SK-N-SH (cell line): ENCODE measurements around the gene TRMT10A. TPM values are rescaled to one million over a fixed set of nuclear protein-coding genes. Genes with fewer than 3 reads are reported as not detected.
A peak's percentile ranks its signal among the peaks of the same experiment; 100 is the strongest.

Experiments used
- CTCF ChIA-PET: fragments of 300-600, 350-600 bp; formaldehyde crosslinking; extraction: SDS; loops from one replicate; lab custom pipeline; 2021; lab: Yijun Ruan, JAX
- POLR2A ChIA-PET: fragments of 350-600 bp; sonication (Branson Sonifier 250); formaldehyde crosslinking; extraction: SDS; loops from one replicate; lab custom pipeline; 2020; ENCODE audit warnings: antibody characterized with exemption, inconsistent platforms; lab: Yijun Ruan, JAX
- DNase-seq: peaks from one replicate; pipeline ENCODE4 v3.0.0; 2012
- H2AFZ ChIP-seq: fragments of 200-600 bp; sonication (generic); 2 replicates; pipeline ENCODE4 v1.8.1; 2016; ENCODE audit warnings: antibody characterized with exemption, mild to moderate bottlenecking, low read depth
- H3F3A ChIP-seq: fragments of 200-600 bp; sonication (generic); replicated peaks from 2 replicates; pipeline ENCODE3; 2016; ENCODE audit warnings: antibody characterized with exemption, mild to moderate bottlenecking; ENCODE audit not compliant: insufficient read depth
- H3K27ac ChIP-seq, 2 experiments: fragments of 200-500 bp in 1 of 2; fragments of 200-600 bp in 1 of 2; sonication (Bioruptor generic) in 1 of 2; sonication (generic), shearing (Covaris generic) in 1 of 2; 2 replicates each; pipeline versions ENCODE4 v1.5.1 to v1.6.1; 2014 to 2016; ENCODE audit warnings: low read depth in 2 of 2, inconsistent platforms in 1 of 2, low read length in 1 of 2, mild to moderate bottlenecking in 1 of 2, mixed read lengths in 1 of 2
- H3K27me3 ChIP-seq: fragments of 200-600 bp; sonication (generic), shearing (Covaris generic); 2 replicates; pipeline ENCODE4 v1.6.1; 2016; ENCODE audit warnings: mixed run types; ENCODE audit not compliant: insufficient read depth
- H3K36me3 ChIP-seq, 2 experiments: fragments of 200-500 bp in 1 of 2; fragments of 200-600 bp in 1 of 2; sonication (Bioruptor generic) in 1 of 2; sonication (generic) in 1 of 2; replicated peaks in 1 of 2; 2 replicates each; pipeline versions ENCODE3 to v1.5.1; 2014 to 2016; ENCODE audit warnings: low read length in 1 of 2, mild to moderate bottlenecking in 1 of 2; ENCODE audit not compliant: insufficient read depth in 2 of 2, control insufficient read depth in 1 of 2
- H3K4me1 ChIP-seq, 2 experiments: fragments of 200-500 bp in 1 of 2; fragments of 200-600 bp in 1 of 2; sonication (Bioruptor generic) in 1 of 2; sonication (generic), shearing (Covaris generic) in 1 of 2; 2 replicates each; pipeline versions ENCODE4 v1.5.1 to v1.6.1; 2014 to 2016; ENCODE audit warnings: low read depth in 1 of 2, low read length in 1 of 2, mixed run types in 1 of 2; ENCODE audit not compliant: insufficient read depth in 2 of 2, control insufficient read depth in 1 of 2
- H3K4me2 ChIP-seq: fragments of 200-600 bp; sonication (generic), shearing (Covaris generic); 2 replicates; pipeline ENCODE4 v1.6.1; 2017; ENCODE audit warnings: mixed run types
- H3K4me3 ChIP-seq, 2 experiments: fragments of 200-500 bp in 1 of 2; fragments of 200-600 bp in 1 of 2; sonication (Bioruptor generic) in 1 of 2; sonication (generic), shearing (Covaris generic) in 1 of 2; 2 replicates each; pipeline versions ENCODE4 v1.5.1 to v1.8.1; 2014 to 2016; ENCODE audit warnings: low read depth in 2 of 2, inconsistent platforms in 1 of 2, low read length in 1 of 2, mild to moderate bottlenecking in 1 of 2, mixed read lengths in 1 of 2, moderate library complexity in 1 of 2
- H3K79me2 ChIP-seq: fragments of 200-600 bp; sonication (generic); 2 replicates; pipeline ENCODE4 v1.8.1; 2017; ENCODE audit warnings: mild to moderate bottlenecking; ENCODE audit not compliant: insufficient read depth
- H3K9ac ChIP-seq: fragments of 200-600 bp; sonication (generic); 2 replicates; pipeline ENCODE4 v1.6.1; 2017; ENCODE audit warnings: mixed run types
- H3K9me2 ChIP-seq: fragments of 200-600 bp; sonication (generic); 2 replicates; pipeline ENCODE4 v1.6.1; 2017; ENCODE audit warnings: mixed run types
- H3K9me3 ChIP-seq: fragments of 200-600 bp; sonication (generic); 2 replicates; pipeline ENCODE4 v1.6.1; 2017; ENCODE audit warnings: mixed run types, mild to moderate bottlenecking, moderate library complexity
- H4K20me1 ChIP-seq: fragments of 200-600 bp; sonication (generic); 2 replicates; pipeline ENCODE4 v1.6.1; 2017; ENCODE audit warnings: mild to moderate bottlenecking, mixed run types; ENCODE audit not compliant: insufficient read depth
- EP300 ChIP-seq, 2 experiments: IDR thresholded peaks; 2 replicates each; pipeline versions ENCODE4 v1.4.0 to v1.6.1; 2012; ENCODE audit warnings: borderline replicate concordance in 1 of 2, low read depth in 1 of 2, low read length in 1 of 2
- EZH2phosphoT487 ChIP-seq: fragments of 200-600 bp; sonication (generic); IDR thresholded peaks from 2 replicates; pipeline ENCODE4 v1.6.1; 2017; ENCODE audit warnings: low read depth, mixed run types, mild to moderate bottlenecking, antibody characterized with exemption, moderate library complexity, borderline replicate concordance
- FOSL2 ChIP-seq: IDR thresholded peaks from 2 replicates; pipeline ENCODE4 v1.4.0; 2012; ENCODE audit warnings: low read depth, mild to moderate bottlenecking, moderate library complexity, borderline replicate concordance
- FOXM1 ChIP-seq: IDR thresholded peaks from 2 replicates; pipeline ENCODE4 v1.4.0; 2012; ENCODE audit warnings: low read depth, mild to moderate bottlenecking
- MEF2A ChIP-seq: IDR thresholded peaks from 2 replicates; pipeline ENCODE4 v1.4.0; 2012; ENCODE audit warnings: low read depth, borderline replicate concordance
- NRF1 ChIP-seq: IDR thresholded peaks from 2 replicates; pipeline ENCODE4 v1.6.1; 2012; ENCODE audit warnings: low read depth, mild to moderate bottlenecking, low read length
- RAD21 ChIP-seq: IDR thresholded peaks from 2 replicates; pipeline ENCODE4 v1.6.1; 2012; ENCODE audit warnings: mild to moderate bottlenecking, low read length
- RFX5 ChIP-seq: IDR thresholded peaks from 2 replicates; pipeline ENCODE4 v1.6.1; 2012; ENCODE audit warnings: mild to moderate bottlenecking, improper control_type of control experiment, low read length
- SMC3 ChIP-seq: IDR thresholded peaks from 2 replicates; pipeline ENCODE4 v1.6.1; 2012; ENCODE audit warnings: low read depth, low read length, improper control_type of control experiment
- TAF1 ChIP-seq: IDR thresholded peaks from 2 replicates; pipeline ENCODE4 v1.6.1; 2012; ENCODE audit warnings: low read depth, mild to moderate bottlenecking, low read length, moderate library complexity, borderline replicate concordance
- TEAD4 ChIP-seq: IDR thresholded peaks from 2 replicates; pipeline ENCODE4 v1.4.0; 2012; ENCODE audit warnings: mild to moderate bottlenecking, borderline replicate concordance; ENCODE audit not compliant: insufficient read depth
- YY1 ChIP-seq: IDR thresholded peaks from 2 replicates; pipeline ENCODE4 v1.4.0; 2012; ENCODE audit warnings: low read depth, mild to moderate bottlenecking
- WGBS: methylation state at CpG from one replicate; pipeline ENCODE4 v1.1.6; 2017; ENCODE audit warnings: low lambda C conversion rate; 5-methylcytosine and 5-hydroxymethylcytosine counted together
- polyA plus RNA-seq, 3 experiments: library from polyadenylated mRNA; depleted of rRNA; stranded (reverse); fragments of >200 nt; gene quantifications; 2 replicates each; pipeline ENCODE4 v1.2.3, GENCODE V29; 2012
- TF ChIP-seq, protein P1 (sequence below): fragments of 200-600 bp; sonication (generic); IDR thresholded peaks from 2 replicates; pipeline ENCODE4 v1.6.1; 2017; ENCODE audit warnings: antibody characterized with exemption, mild to moderate bottlenecking, moderate library complexity
- TF ChIP-seq, protein P2 (sequence below): IDR thresholded peaks from 2 replicates; pipeline ENCODE4 v1.4.0; 2012; ENCODE audit warnings: low read depth
- TF ChIP-seq, protein P3 (sequence below): IDR thresholded peaks from 2 replicates; pipeline ENCODE4 v1.4.0; 2012; ENCODE audit warnings: low read depth, borderline replicate concordance
- TF ChIP-seq, protein P4 (sequence below): IDR thresholded peaks from 2 replicates; pipeline ENCODE4; 2012

TRMT10A gene
- polyA plus RNA-seq, 1 of the 3 experiments (the other 2 are of a cell fraction), result 2.4 TPM

DNA sequence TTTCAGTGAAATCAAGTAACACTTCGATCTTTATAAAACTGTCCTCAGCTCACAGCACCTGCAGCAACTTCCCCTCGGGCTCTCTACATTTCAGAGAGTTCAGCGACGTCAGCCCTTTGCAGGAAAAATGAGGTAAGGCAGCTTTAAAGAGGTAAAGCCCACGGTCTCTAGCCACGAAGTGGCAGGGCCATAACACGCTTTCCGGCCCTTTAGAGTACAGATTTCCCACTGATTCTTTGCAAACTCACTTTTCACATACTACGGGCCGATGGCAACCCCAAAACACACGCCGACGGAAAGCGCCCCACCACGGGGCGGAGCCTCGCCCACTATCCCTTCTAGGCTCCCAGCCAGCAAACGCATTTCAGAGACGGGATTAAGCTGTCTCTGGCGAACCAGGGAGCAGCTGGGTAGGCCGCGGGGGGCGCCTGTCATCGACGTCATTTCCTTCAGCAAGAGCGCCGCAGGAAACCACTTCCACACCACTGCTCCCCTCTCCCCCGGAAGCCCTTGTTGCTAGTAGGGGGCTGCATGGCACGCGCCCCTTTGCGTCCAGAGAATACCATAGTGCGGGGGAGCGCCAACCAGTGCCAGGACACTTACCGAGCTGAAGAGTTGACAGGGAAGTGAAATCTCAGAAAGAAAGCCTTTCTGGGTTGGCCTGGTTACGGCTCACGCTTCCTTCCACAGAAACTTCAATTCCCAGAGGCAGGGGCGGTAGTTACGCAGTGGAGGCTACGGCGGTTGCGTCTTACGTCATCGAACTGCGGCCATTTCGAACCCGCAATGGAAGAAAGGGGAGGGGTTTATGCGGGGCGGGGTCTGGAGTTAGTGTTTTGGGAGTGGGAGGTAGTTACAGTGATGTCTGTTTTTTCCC is at the start of gene TRMT10A (continued):
- TF ChIP-seq, protein P1, sequence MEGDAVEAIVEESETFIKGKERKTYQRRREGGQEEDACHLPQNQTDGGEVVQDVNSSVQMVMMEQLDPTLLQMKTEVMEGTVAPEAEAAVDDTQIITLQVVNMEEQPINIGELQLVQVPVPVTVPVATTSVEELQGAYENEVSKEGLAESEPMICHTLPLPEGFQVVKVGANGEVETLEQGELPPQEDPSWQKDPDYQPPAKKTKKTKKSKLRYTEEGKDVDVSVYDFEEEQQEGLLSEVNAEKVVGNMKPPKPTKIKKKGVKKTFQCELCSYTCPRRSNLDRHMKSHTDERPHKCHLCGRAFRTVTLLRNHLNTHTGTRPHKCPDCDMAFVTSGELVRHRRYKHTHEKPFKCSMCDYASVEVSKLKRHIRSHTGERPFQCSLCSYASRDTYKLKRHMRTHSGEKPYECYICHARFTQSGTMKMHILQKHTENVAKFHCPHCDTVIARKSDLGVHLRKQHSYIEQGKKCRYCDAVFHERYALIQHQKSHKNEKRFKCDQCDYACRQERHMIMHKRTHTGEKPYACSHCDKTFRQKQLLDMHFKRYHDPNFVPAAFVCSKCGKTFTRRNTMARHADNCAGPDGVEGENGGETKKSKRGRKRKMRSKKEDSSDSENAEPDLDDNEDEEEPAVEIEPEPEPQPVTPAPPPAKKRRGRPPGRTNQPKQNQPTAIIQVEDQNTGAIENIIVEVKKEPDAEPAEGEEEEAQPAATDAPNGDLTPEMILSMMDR, result 0 out of 2 replicates have a peak, but pooled peaks have one; percentile 16
- TF ChIP-seq SMC3 (no peak), EP300 (IDR thresholded peaks at IDR 0.05; ENCODE audit: borderline replicate concordance in 1 of 2, low read depth in 1 of 2, low read length in 1 of 2) (0 out of 4 replicates have a peak, but pooled peaks of 1 of the 2 experiments have one; percentile 21), TEAD4 (no peak), MEF2A (no peak), RAD21 (no peak), RFX5 (no peak), NRF1 (no peak), YY1 (peak; percentile 77)
- TF ChIP-seq, protein P2, sequence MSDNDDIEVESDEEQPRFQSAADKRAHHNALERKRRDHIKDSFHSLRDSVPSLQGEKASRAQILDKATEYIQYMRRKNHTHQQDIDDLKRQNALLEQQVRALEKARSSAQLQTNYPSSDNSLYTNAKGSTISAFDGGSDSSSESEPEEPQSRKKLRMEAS, result peak; percentile 84
- TF ChIP-seq, protein P3, sequence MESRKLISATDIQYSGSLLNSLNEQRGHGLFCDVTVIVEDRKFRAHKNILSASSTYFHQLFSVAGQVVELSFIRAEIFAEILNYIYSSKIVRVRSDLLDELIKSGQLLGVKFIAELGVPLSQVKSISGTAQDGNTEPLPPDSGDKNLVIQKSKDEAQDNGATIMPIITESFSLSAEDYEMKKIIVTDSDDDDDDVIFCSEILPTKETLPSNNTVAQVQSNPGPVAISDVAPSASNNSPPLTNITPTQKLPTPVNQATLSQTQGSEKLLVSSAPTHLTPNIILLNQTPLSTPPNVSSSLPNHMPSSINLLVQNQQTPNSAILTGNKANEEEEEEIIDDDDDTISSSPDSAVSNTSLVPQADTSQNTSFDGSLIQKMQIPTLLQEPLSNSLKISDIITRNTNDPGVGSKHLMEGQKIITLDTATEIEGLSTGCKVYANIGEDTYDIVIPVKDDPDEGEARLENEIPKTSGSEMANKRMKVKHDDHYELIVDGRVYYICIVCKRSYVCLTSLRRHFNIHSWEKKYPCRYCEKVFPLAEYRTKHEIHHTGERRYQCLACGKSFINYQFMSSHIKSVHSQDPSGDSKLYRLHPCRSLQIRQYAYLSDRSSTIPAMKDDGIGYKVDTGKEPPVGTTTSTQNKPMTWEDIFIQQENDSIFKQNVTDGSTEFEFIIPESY, result 0 out of 2 replicates have a peak, but pooled peaks have one; percentile 41

DNA sequence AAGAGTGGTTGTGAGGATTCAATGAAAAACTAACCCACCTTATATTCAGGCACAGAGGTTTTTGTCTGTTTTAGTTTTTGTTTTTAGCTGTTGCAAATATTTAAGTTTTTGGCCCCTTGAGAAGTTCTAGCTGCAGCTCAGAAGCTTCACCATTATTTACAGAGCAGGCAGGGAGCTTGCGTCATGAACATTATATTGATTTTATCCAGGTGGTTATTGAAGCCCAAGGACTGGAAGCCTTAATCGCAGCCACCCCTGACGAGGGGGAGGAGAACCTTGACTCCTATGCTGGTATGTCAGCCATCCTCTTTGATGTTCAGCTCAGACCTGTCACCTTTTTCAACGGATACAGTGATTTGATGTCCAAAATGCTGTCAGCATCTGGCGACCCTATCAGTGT is 48.9 kb upstream of the TRMT10A start:
- H3F3A ChIP-seq, result no peaks in the 10 kb centered on the region
- no peaks in the 10 kb centered on the region for H3K9me2 ChIP-seq
- H3K36me3 ChIP-seq, result no peaks in the 10 kb centered on the region
- WGBS, result 63% methylated on average over 3 of the region's 5 CpGs
- no peak overlapping the region for H3K4me2 ChIP-seq
- no peak for TF ChIP-seq RFX5
- TF ChIP-seq, protein P2, result no peak
- no peak for TF ChIP-seq FOXM1
- no peak for TF ChIP-seq EZH2phosphoT487
- TF ChIP-seq TEAD4, result no peak
- TF ChIP-seq RAD21, result no peak
- TF ChIP-seq, protein P4, sequence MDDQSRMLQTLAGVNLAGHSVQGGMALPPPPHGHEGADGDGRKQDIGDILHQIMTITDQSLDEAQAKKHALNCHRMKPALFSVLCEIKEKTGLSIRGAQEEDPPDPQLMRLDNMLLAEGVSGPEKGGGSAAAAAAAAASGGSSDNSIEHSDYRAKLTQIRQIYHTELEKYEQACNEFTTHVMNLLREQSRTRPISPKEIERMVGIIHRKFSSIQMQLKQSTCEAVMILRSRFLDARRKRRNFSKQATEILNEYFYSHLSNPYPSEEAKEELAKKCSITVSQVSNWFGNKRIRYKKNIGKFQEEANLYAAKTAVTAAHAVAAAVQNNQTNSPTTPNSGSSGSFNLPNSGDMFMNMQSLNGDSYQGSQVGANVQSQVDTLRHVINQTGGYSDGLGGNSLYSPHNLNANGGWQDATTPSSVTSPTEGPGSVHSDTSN, result no peak
- no peak for TF ChIP-seq TAF1
- no peak for TF ChIP-seq FOSL2
- TF ChIP-seq NRF1, result no peak
- TF ChIP-seq, all 33 proteins: peak for 0
- Histone ChIP-seq H4K20me1 (no peaks in the 10 kb centered on the region), H3K4me1 (peaks cover 0 to 3% of the 10 kb centered on the region in 2 experiments; a peak in 1 of 4 replicates), H3K27me3 (no peaks in the 10 kb centered on the region), H3K9ac (no peak overlapping the region), H3K27ac (no peak overlapping the region), H2AFZ (no peak overlapping the region), H3K79me2 (no peaks in the 10 kb centered on the region), H3K9me3 (no peaks in the 10 kb centered on the region), H3K4me3 (no peak overlapping the region)
- POLR2A ChIA-PET, result no interaction called here
- CTCF ChIA-PET, result no interaction called here
- DNase-seq, result no peak
